Measurements from ENCODE around the gene PHACTR1.

DNA sequence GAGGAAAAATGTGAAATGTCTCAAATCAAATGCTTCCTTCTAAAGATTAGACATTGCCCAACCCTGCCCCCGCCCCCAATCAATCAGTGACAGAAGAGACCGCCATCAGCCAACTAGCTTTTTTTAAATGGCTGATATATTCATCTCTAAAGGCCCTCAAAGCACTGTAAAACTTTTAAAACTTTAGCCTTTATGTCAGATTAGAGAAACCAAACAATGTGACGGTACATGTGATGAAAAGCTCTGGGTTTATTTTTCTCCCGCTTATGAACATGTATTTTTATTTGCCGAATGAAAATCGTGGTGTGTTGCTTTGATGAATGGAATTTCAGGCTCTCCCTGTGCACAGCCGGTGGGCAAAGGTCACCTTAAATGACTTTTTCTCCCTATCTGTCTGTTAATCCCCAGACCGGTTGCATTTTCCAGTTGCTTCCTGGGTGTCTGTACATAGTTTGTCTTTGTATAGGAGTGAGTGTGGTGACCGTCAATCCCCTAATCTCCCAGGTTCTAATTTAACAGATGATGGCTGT, 573.3 kb downstream of the PHACTR1 start:
- TF ChIP-seq, protein P1, sequence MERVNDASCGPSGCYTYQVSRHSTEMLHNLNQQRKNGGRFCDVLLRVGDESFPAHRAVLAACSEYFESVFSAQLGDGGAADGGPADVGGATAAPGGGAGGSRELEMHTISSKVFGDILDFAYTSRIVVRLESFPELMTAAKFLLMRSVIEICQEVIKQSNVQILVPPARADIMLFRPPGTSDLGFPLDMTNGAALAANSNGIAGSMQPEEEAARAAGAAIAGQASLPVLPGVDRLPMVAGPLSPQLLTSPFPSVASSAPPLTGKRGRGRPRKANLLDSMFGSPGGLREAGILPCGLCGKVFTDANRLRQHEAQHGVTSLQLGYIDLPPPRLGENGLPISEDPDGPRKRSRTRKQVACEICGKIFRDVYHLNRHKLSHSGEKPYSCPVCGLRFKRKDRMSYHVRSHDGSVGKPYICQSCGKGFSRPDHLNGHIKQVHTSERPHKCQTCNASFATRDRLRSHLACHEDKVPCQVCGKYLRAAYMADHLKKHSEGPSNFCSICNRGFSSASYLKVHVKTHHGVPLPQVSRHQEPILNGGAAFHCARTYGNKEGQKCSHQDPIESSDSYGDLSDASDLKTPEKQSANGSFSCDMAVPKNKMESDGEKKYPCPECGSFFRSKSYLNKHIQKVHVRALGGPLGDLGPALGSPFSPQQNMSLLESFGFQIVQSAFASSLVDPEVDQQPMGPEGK (CRISPR knock-in tag; IDR thresholded peaks at IDR 0.05; ENCODE audit: borderline replicate concordance): no peak
- TF ChIP-seq, protein P2, sequence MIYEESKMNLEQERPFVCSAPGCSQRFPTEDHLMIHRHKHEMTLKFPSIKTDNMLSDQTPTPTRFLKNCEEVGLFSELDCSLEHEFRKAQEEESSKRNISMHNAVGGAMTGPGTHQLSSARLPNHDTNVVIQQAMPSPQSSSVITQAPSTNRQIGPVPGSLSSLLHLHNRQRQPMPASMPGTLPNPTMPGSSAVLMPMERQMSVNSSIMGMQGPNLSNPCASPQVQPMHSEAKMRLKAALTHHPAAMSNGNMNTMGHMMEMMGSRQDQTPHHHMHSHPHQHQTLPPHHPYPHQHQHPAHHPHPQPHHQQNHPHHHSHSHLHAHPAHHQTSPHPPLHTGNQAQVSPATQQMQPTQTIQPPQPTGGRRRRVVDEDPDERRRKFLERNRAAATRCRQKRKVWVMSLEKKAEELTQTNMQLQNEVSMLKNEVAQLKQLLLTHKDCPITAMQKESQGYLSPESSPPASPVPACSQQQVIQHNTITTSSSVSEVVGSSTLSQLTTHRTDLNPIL (CRISPR knock-in tag; IDR thresholded peaks at IDR 0.05; ENCODE audit: low read depth): no peak
- TF ChIP-seq, protein P3, sequence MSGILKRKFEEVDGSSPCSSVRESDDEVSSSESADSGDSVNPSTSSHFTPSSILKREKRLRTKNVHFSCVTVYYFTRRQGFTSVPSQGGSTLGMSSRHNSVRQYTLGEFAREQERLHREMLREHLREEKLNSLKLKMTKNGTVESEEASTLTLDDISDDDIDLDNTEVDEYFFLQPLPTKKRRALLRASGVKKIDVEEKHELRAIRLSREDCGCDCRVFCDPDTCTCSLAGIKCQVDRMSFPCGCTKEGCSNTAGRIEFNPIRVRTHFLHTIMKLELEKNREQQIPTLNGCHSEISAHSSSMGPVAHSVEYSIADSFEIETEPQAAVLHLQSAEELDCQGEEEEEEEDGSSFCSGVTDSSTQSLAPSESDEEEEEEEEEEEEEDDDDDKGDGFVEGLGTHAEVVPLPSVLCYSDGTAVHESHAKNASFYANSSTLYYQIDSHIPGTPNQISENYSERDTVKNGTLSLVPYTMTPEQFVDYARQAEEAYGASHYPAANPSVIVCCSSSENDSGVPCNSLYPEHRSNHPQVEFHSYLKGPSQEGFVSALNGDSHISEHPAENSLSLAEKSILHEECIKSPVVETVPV (CRISPR knock-in tag; IDR thresholded peaks at IDR 0.05): no peak
- TF ChIP-seq ESRRG (CRISPR knock-in tag; IDR thresholded peaks at IDR 0.05): no peak
- TF ChIP-seq, protein P4, sequence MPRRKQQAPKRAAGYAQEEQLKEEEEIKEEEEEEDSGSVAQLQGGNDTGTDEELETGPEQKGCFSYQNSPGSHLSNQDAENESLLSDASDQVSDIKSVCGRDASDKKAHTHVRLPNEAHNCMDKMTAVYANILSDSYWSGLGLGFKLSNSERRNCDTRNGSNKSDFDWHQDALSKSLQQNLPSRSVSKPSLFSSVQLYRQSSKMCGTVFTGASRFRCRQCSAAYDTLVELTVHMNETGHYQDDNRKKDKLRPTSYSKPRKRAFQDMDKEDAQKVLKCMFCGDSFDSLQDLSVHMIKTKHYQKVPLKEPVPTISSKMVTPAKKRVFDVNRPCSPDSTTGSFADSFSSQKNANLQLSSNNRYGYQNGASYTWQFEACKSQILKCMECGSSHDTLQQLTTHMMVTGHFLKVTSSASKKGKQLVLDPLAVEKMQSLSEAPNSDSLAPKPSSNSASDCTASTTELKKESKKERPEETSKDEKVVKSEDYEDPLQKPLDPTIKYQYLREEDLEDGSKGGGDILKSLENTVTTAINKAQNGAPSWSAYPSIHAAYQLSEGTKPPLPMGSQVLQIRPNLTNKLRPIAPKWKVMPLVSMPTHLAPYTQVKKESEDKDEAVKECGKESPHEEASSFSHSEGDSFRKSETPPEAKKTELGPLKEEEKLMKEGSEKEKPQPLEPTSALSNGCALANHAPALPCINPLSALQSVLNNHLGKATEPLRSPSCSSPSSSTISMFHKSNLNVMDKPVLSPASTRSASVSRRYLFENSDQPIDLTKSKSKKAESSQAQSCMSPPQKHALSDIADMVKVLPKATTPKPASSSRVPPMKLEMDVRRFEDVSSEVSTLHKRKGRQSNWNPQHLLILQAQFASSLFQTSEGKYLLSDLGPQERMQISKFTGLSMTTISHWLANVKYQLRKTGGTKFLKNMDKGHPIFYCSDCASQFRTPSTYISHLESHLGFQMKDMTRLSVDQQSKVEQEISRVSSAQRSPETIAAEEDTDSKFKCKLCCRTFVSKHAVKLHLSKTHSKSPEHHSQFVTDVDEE (CRISPR knock-in tag; IDR thresholded peaks at IDR 0.05): no peak
- no peak for TF ChIP-seq ARNTL (CRISPR knock-in tag; IDR thresholded peaks at IDR 0.05; ENCODE audit: borderline replicate concordance, low read depth)

Data from SK-N-SH treated with all-trans-retinoic acid at 6 μM for 48 hours (cell line).